Breast epithelium (tissue), 4 donors: ENCODE results near the gene ZNF330. TPM values are rescaled to one million over a fixed set of nuclear protein-coding genes. Genes with fewer than 3 reads are reported as not detected.
"Not testable (repeated sequence)": the region's sequence is repeated elsewhere in the genome, so short reads cannot be mapped to it uniquely, and the experiment has no call there.

Experiments
- DNase-seq, 2 donors: peaks; one replicate each; pipeline ENCODE4 v3.0.0-alpha.2; 2019; ENCODE audit warnings: low spot score in 2 of 2
- H3K27ac ChIP-seq, 2 donors: fragments of 200-600 bp; sonication (generic) in 1 of 2; one replicate each; pipeline ENCODE4 v1.5.1; 2016 to 2019; ENCODE audit warnings: mild to moderate bottlenecking in 1 of 2
- H3K27me3 ChIP-seq, 2 donors: fragments of 200-600 bp; sonication (generic) in 1 of 2; one replicate each; pipeline versions ENCODE4 v1.5.1 to v1.6.0; 2017 to 2019; ENCODE audit warnings: control low read depth in 1 of 2, mild to moderate bottlenecking in 1 of 2
- H3K36me3 ChIP-seq: fragments of 200-600 bp; one replicate; pipeline ENCODE4 v1.5.1; 2019
- H3K4me1 ChIP-seq, 2 donors: fragments of 200-600 bp; sonication (generic); one replicate each; pipeline ENCODE4 v1.5.1; 2016 to 2019; ENCODE audit warnings: control low read depth in 1 of 2
- H3K4me3 ChIP-seq, 3 donors: fragments of 200-600 bp; sonication (generic); 1 replicate in 2 of 3; 2 replicates in 1 of 3; pipeline ENCODE4 v1.5.1; 2016 to 2019; ENCODE audit warnings: mild to moderate bottlenecking in 3 of 3, moderate library complexity in 2 of 3
- H3K9me3 ChIP-seq, 2 donors: fragments of 200-600 bp; sonication (generic) in 1 of 2; one replicate each; pipeline ENCODE4 v1.5.1; 2016 to 2019; ENCODE audit warnings: control low read depth in 1 of 2
- POLR2A ChIP-seq: fragments of 450-650 bp; IDR thresholded peaks from one replicate; pipeline ENCODE4 v1.6.1; 2016; ENCODE audit warnings: antibody characterized with exemption, mild to moderate bottlenecking, moderate library complexity
- POLR2AphosphoS5 ChIP-seq, 3 donors: sonication (generic); formaldehyde crosslinking; IDR thresholded peaks; one replicate each; pipeline ENCODE4 v1.6.1; 2017; ENCODE audit warnings: antibody characterized with exemption in 3 of 3
- intact Hi-C: fragments of 100-400 bp; cut with DNase I; formaldehyde crosslinking; loops from one replicate; pipeline ENCODE4 v1.15.1; 2023; ENCODE audit warnings: low total_unique reads
- total RNA-seq, 3 donors: library from RNA; depleted of rRNA; stranded (reverse); fragments of >200 nt; gene quantifications; one replicate each; pipeline ENCODE4 v1.1.0, GENCODE V29; 2016
- TF ChIP-seq, protein P1 (sequence below), 3 donors: fragments of 450-650 bp; IDR thresholded peaks; one replicate each; pipeline ENCODE4 v1.5.1; 2016 to 2017; ENCODE audit warnings: antibody characterized with exemption in 3 of 3, mild to moderate bottlenecking in 3 of 3, moderate library complexity in 3 of 3

The ZNF330 gene
- total RNA-seq, 3 donors from 2014 or later: 27.5 to 68.0 (median 38.3) TPM

DNA sequence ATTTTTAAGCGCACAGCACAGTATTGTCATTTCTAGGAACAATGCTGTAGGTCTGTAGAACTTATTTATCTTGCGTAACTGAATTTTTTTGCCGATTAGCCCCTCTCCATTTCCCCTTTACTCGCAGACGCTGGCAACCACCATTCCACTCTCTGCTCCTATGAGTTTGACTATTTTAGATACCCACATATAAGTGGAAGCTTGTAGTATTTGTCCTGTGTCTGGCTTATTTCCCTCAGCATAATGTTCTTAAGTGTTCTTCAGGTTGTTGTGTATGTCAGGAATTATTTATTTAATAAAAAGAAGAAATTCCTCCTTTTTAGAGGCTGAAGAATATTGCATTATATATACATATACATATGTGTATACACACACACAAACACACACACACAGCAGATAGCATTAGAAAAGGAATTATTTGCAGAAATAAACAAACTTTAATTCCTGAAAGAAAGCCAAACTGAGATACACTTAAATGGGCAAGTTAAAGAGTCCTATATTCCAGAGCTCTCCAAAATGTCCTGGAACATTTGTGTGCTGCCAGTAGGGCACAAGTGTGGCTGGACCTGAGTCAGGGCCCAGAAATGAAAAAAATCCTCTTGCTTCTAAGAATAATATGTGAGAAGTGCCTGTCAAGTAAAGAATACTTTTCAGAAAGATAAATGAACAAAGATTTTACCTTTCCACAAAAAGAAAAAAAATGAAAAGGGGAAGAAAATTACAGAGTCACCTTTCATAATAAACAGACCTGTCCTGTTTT is 4.5 kb upstream of the ZNF330 start:
- Histone ChIP-seq H3K4me1 (no peaks in the 10 kb centered on the region), H3K27me3 (no peaks in the 10 kb centered on the region), H3K36me3 (no peaks in the 10 kb centered on the region), H3K27ac (no peak overlapping the region), H3K4me3 (no peak overlapping the region), H3K9me3 (no peaks in the 10 kb centered on the region)
- TF ChIP-seq POLR2A (no peak), POLR2AphosphoS5 (IDR thresholded peaks at IDR 0.05) (no peak)
- TF ChIP-seq, protein P1, sequence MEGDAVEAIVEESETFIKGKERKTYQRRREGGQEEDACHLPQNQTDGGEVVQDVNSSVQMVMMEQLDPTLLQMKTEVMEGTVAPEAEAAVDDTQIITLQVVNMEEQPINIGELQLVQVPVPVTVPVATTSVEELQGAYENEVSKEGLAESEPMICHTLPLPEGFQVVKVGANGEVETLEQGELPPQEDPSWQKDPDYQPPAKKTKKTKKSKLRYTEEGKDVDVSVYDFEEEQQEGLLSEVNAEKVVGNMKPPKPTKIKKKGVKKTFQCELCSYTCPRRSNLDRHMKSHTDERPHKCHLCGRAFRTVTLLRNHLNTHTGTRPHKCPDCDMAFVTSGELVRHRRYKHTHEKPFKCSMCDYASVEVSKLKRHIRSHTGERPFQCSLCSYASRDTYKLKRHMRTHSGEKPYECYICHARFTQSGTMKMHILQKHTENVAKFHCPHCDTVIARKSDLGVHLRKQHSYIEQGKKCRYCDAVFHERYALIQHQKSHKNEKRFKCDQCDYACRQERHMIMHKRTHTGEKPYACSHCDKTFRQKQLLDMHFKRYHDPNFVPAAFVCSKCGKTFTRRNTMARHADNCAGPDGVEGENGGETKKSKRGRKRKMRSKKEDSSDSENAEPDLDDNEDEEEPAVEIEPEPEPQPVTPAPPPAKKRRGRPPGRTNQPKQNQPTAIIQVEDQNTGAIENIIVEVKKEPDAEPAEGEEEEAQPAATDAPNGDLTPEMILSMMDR (IDR thresholded peaks at IDR 0.05): no peak
- no peak for DNase-seq
- intact Hi-C loops: no loop called here

DNA sequence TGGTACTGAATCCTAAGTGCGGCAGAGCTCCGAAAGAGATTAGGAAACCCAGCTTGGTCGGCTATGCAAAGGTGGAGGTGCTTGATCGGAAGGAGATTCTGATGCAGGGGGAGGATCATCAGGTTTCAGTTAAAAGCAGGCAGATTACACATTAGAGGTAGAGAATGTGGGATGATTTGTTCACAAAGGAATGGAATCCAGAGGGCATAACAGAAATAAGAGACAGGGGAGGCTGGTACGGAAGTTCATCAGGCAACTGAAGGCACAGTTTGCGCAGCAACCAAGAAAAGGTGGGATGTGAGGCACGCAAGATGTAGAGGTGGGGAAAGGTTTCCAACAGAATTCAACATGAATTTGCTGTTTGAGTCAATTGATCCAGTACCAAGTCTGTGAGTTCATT is 424 bp upstream of the ZNF330 start:
- intact Hi-C loops: loop anchor here (5.0 kb wide), 1 partner anchor 1733 kb away; no protein-coding TSS in a partner anchor
- H3K4me1 ChIP-seq: no peaks in the 10 kb centered on the region
- no peak for DNase-seq
- no peaks in the 10 kb centered on the region for H3K36me3 ChIP-seq
- H3K4me3 ChIP-seq: peak overlapping the region; percentile 73 to 96 (median 87)
- H3K27me3 ChIP-seq: no peaks in the 10 kb centered on the region
- TF ChIP-seq, protein P1 (IDR thresholded peaks at IDR 0.05): no peak
- peak overlapping the region; percentile 93 to 96 for H3K27ac ChIP-seq
- no peaks in the 10 kb centered on the region for H3K9me3 ChIP-seq

GRCh38 chr4:141223418-141223817 is 2.7 kb downstream of the ZNF330 start:
- H3K4me1 ChIP-seq: no peaks in the 10 kb centered on the region
- DNase-seq: no peak
- no peak for TF ChIP-seq POLR2A
- no peak for TF ChIP-seq POLR2AphosphoS5 (IDR thresholded peaks at IDR 0.05)
- TF ChIP-seq, protein P1 (IDR thresholded peaks at IDR 0.05): no peak
- intact Hi-C loops: loop anchor here (5.0 kb wide), 1 partner anchor 1736 kb away; no protein-coding TSS in a partner anchor
- H3K27me3 ChIP-seq: no peaks in the 10 kb centered on the region
- H3K27ac ChIP-seq: no peak overlapping the region
- H3K36me3 ChIP-seq: no peaks in the 10 kb centered on the region
- H3K4me3 ChIP-seq: no peak overlapping the region
- H3K9me3 ChIP-seq: no peaks in the 10 kb centered on the region

DNA sequence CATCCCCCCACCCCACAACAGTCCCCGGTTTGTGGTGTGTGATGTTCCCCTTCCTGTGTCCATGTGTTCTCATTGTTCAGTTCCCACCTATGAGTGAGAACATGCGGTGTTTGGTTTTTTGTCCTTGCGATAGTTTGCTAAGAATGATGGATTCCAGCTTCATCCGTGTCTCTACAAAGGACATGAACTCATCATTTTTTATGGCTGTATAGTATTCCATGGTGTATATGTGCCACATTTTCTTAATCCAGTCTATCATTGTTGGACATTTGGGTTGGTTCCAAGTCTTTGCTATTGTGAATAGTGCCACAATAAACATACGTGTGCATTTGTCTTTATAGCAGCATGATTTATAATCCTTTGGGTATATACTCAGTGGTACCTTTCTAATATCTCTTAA is 6.6 kb downstream of the ZNF330 start:
- H3K27ac ChIP-seq, H3K4me3 ChIP-seq, H3K36me3 ChIP-seq, H3K4me1 ChIP-seq, H3K9me3 ChIP-seq, DNase-seq, H3K27me3 ChIP-seq, intact Hi-C loops: not testable (repeated sequence)

GRCh38 chr4:141229408-141230101 is 8.9 kb downstream of the ZNF330 start:
- H3K27ac ChIP-seq: no peak overlapping the region
- H3K36me3 ChIP-seq: peaks cover 5% of the 10 kb centered on the region
- TF ChIP-seq, protein P1 (IDR thresholded peaks at IDR 0.05): no peak
- TF ChIP-seq POLR2A (no peak), POLR2AphosphoS5 (IDR thresholded peaks at IDR 0.05) (no peak)
- no peaks in the 10 kb centered on the region for H3K9me3 ChIP-seq
- no peaks in the 10 kb centered on the region for H3K4me1 ChIP-seq
- no peak for DNase-seq
- intact Hi-C loops: no loop called here
- no peak overlapping the region for H3K4me3 ChIP-seq
- H3K27me3 ChIP-seq: no peaks in the 10 kb centered on the region
